OCI-LY1 (cell line): ENCODE data around the gene MEI1.
"Not testable (repeated sequence)": the region's sequence is repeated elsewhere in the genome, so short reads cannot be mapped to it uniquely, and the experiment has no call there.

Source experiments
- H2AFZ ChIP-seq: fragments of 200-600 bp; sonication (generic), shearing (Covaris generic); 2 replicates; pipeline ENCODE4 v1.6.0; 2014; ENCODE audit warnings: antibody characterized with exemption, mild to moderate bottlenecking, low read length
- H3F3A ChIP-seq: fragments of 200-600 bp; sonication (generic), shearing (Covaris generic); 2 replicates; pipeline ENCODE4 v1.6.0; 2014; ENCODE audit warnings: mild to moderate bottlenecking, antibody characterized with exemption, low read length, moderate library complexity; ENCODE audit not compliant: insufficient read depth
- H3K27ac ChIP-seq: fragments of 200-600 bp; sonication (generic); 2 replicates; pipeline ENCODE4 v1.5.1; 2014; ENCODE audit warnings: low read length, mixed run types, mild to moderate bottlenecking, low read depth; ENCODE audit not compliant: poor library complexity, severe bottlenecking
- H3K27me3 ChIP-seq: fragments of 200-600 bp; sonication (generic); 2 replicates; pipeline ENCODE4 v1.6.0; 2014; ENCODE audit warnings: antibody characterized with exemption, mild to moderate bottlenecking, low read length, moderate library complexity; ENCODE audit not compliant: insufficient read depth
- H3K36me3 ChIP-seq: fragments of 200-600 bp; sonication (generic); 2 replicates; pipeline ENCODE4 v1.6.1; 2014; ENCODE audit warnings: mild to moderate bottlenecking, antibody characterized with exemption, low read length, moderate library complexity, mixed read lengths; ENCODE audit not compliant: insufficient read depth
- H3K4me1 ChIP-seq: fragments of 200-600 bp; sonication (generic); 2 replicates; pipeline ENCODE4 v1.5.1; 2014; ENCODE audit warnings: mild to moderate bottlenecking, low read length, moderate library complexity; ENCODE audit not compliant: insufficient read depth, severe bottlenecking
- H3K4me2 ChIP-seq: fragments of 200-600 bp; sonication (generic), shearing (Covaris generic); 2 replicates; pipeline ENCODE4 v1.6.1; 2014; ENCODE audit warnings: low read length
- H3K4me3 ChIP-seq: fragments of 200-600 bp; sonication (generic); 2 replicates; pipeline ENCODE4 v1.5.1; 2014; ENCODE audit warnings: low read length, low read depth, mild to moderate bottlenecking, mixed read lengths; ENCODE audit not compliant: poor library complexity, severe bottlenecking
- H3K79me2 ChIP-seq: fragments of 200-600 bp; shearing (Covaris generic); 2 replicates; pipeline ENCODE4 v1.6.1; 2016; ENCODE audit warnings: mixed run types, low read length, mixed read lengths; ENCODE audit not compliant: insufficient read depth
- H3K9ac ChIP-seq: fragments of 200-600 bp; sonication (generic), shearing (Covaris generic); 2 replicates; pipeline ENCODE4 v1.6.1; 2014; ENCODE audit warnings: mild to moderate bottlenecking, low read length, mixed read lengths
- H3K9me2 ChIP-seq: fragments of 200-600 bp; sonication (generic), shearing (Covaris generic); 2 replicates; pipeline ENCODE4 v1.6.1; 2014; ENCODE audit warnings: low read depth, mild to moderate bottlenecking, low read length, mixed read lengths
- H3K9me3 ChIP-seq: fragments of 200-600 bp; shearing (Covaris generic); 2 replicates; pipeline ENCODE4 v1.6.1; 2014; ENCODE audit warnings: low read length, mixed read lengths
- H4K20me1 ChIP-seq: fragments of 200-600 bp; sonication (generic), shearing (Covaris generic); 2 replicates; pipeline ENCODE4 v1.6.0; 2016; ENCODE audit warnings: mild to moderate bottlenecking, low read length; ENCODE audit not compliant: insufficient read depth
- EZH2 ChIP-seq: fragments of 200-600 bp; sonication (generic), shearing (Covaris generic); IDR thresholded peaks from 2 replicates; pipeline ENCODE4 v1.8.0; 2017; ENCODE audit warnings: borderline replicate concordance, mixed run types, mild to moderate bottlenecking, antibody characterized with exemption, low read length, moderate library complexity, mixed read lengths
- TF ChIP-seq, protein P1 (sequence below): fragments of 200-600 bp; sonication (generic), shearing (Covaris generic); IDR thresholded peaks from 2 replicates; pipeline ENCODE4 v1.5.1; 2017; ENCODE audit warnings: mild to moderate bottlenecking, antibody characterized with exemption, low read length, moderate library complexity, mixed read lengths

Gene MEI1

DNA sequence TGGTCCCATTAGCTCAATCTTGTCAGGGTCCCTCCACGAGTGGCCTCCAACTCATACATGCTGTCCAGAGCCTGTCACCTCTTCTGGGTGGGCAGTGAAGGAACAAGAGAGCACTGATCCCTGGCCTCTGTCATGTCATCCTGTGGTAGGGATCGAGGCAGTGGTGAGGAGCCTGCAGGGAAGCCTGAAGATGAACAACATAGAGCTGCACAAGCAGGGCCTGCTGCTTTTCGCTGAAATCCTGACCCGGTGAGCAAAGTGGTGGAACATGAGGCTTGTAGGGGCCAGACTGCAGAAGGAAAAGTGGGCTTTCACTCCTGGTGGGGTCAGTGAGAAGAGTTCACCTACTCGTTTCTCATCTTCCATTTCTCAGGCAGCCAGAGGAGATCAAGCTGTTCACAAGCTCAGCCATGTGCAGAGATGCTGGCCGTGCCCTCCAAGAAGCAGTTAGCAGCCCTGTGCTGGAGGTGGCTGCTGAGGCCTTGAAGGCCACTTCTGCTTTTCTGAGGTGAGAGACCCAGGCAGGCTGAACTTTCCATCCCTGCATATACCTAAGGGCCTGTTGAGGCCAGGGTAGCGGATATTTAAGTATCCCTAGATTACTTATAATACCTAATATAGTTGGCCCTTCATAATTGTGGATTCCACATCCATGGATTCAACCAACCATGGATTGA is 32.9 kb downstream of the MEI1 start:
- Histone ChIP-seq H3K79me2 (no peaks in the 10 kb centered on the region), H3K27ac (no peak overlapping the region), H3K4me3 (no peak overlapping the region), H3F3A (no peaks in the 10 kb centered on the region), H3K9me3 (no peaks in the 10 kb centered on the region), H3K4me1 (no peaks in the 10 kb centered on the region), H4K20me1 (no peaks in the 10 kb centered on the region), H3K9me2 (no peaks in the 10 kb centered on the region), H2AFZ (no peak overlapping the region), H3K9ac (no peak overlapping the region), H3K4me2 (no peak overlapping the region), H3K36me3 (no peaks in the 10 kb centered on the region), H3K27me3 (no peaks in the 10 kb centered on the region)
- TF ChIP-seq, protein P1, sequence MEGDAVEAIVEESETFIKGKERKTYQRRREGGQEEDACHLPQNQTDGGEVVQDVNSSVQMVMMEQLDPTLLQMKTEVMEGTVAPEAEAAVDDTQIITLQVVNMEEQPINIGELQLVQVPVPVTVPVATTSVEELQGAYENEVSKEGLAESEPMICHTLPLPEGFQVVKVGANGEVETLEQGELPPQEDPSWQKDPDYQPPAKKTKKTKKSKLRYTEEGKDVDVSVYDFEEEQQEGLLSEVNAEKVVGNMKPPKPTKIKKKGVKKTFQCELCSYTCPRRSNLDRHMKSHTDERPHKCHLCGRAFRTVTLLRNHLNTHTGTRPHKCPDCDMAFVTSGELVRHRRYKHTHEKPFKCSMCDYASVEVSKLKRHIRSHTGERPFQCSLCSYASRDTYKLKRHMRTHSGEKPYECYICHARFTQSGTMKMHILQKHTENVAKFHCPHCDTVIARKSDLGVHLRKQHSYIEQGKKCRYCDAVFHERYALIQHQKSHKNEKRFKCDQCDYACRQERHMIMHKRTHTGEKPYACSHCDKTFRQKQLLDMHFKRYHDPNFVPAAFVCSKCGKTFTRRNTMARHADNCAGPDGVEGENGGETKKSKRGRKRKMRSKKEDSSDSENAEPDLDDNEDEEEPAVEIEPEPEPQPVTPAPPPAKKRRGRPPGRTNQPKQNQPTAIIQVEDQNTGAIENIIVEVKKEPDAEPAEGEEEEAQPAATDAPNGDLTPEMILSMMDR, result no peak
- no peak for TF ChIP-seq EZH2

DNA sequence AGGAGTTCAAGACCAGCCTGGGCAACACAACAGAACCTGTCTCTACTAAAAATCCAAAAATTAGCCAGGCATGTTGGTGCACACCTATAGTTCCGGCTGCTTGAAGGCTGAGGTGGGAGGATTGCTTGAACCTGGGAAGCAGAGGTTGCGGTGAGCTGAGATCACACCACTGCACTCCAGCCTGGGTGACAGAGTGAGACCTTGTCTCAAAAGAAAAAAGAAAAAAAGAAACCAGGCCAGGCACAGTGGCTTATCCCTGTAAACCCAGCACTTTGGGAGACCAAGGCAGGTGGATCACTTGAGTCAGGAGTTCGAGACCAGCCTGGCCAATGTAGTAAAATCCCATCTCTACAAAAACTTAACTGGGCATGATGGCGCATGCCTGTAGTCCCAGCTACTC is 33.9 kb downstream of the MEI1 start:
- not testable (repeated sequence) for H2AFZ ChIP-seq, H3K27ac ChIP-seq, H3K9ac ChIP-seq, H3K4me2 ChIP-seq, H3K4me3 ChIP-seq, H3K27me3 ChIP-seq, H3F3A ChIP-seq, H3K79me2 ChIP-seq, H3K36me3 ChIP-seq, H4K20me1 ChIP-seq, H3K4me1 ChIP-seq, H3K9me3 ChIP-seq, H3K9me2 ChIP-seq

DNA sequence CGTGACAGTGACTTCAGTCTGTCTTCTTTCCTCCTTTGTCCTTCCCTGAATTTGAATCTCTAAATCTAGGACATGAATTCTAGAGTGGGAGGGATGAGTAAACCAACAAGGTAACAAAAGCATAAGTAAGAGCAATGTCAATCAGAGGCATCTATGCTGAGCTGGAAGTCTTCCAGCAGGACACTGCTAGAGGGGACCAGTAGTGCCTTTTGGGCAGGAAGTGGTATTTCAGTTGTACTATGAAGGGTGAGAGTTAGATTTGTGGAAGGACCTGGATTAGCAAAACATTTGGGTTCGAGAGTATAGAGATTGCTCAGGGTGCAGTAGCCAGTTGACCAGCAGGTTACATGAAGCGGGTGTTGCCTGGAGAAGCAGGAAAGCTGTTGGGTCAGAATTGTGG is 40.3 kb downstream of the MEI1 start:
- H3K4me2 ChIP-seq, result no peak overlapping the region
- no peaks in the 10 kb centered on the region for H3K9me2 ChIP-seq
- H3K79me2 ChIP-seq, result no peaks in the 10 kb centered on the region
- no peaks in the 10 kb centered on the region for H3K36me3 ChIP-seq
- H3K4me1 ChIP-seq, result no peaks in the 10 kb centered on the region
- H3K9me3 ChIP-seq, result no peaks in the 10 kb centered on the region
- TF ChIP-seq, protein P1, result no peak
- TF ChIP-seq EZH2, result no peak
- H3K4me3 ChIP-seq, result no peak overlapping the region
- no peaks in the 10 kb centered on the region for H3K27me3 ChIP-seq
- H3K27ac ChIP-seq, result no peak overlapping the region
- H3K9ac ChIP-seq, result no peak overlapping the region
- no peak overlapping the region for H2AFZ ChIP-seq
- H4K20me1 ChIP-seq, result no peaks in the 10 kb centered on the region
- no peaks in the 10 kb centered on the region for H3F3A ChIP-seq

DNA sequence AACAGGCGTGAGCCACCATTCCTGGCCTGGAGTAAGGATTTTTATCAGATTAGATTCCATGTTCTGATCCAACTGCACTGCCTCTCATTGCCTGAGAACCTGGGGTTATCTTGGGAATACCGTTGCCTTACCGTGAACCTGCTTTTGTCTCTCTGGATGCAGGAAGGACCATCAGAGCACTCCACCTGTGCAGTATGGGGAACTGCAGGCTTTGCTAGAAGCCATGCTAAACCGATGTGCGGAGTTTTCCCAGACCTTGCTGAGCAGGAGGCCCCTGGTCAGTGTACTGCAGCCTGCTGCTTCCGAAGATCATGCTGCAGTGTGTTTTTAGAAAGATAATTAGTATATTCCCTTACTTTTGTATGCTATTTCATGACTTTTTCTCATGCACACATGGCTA is 43.6 kb downstream of the MEI1 start:
- H3K27ac ChIP-seq, result no peak overlapping the region
- H3K9me2 ChIP-seq, result no peaks in the 10 kb centered on the region
- H3K36me3 ChIP-seq, result no peaks in the 10 kb centered on the region
- H3K27me3 ChIP-seq, result peaks cover 7% of the 10 kb centered on the region; the same call in 1 of the 2 replicates
- H3K4me3 ChIP-seq, result no peak overlapping the region
- H3K4me1 ChIP-seq, result peaks cover 16% of the 10 kb centered on the region
- no peaks in the 10 kb centered on the region for H4K20me1 ChIP-seq
- H3K9ac ChIP-seq, result no peak overlapping the region
- no peak overlapping the region for H3K4me2 ChIP-seq
- no peaks in the 10 kb centered on the region for H3K9me3 ChIP-seq
- no peak overlapping the region for H2AFZ ChIP-seq
- TF ChIP-seq, protein P1, result no peak; the same call in 1 of the 2 replicates
- no peak for TF ChIP-seq EZH2
- H3K79me2 ChIP-seq, result no peaks in the 10 kb centered on the region
- no peaks in the 10 kb centered on the region for H3F3A ChIP-seq
